ENCODE measurements around the gene PDGFB. TPM values are rescaled to one million over a fixed set of nuclear protein-coding genes. Genes with fewer than 3 reads are reported as not detected.

The PDGFB gene
- total RNA-seq, 4 donors from 2014 or later = 2.7 to 7.5 (median 4.0) TPM

DNA sequence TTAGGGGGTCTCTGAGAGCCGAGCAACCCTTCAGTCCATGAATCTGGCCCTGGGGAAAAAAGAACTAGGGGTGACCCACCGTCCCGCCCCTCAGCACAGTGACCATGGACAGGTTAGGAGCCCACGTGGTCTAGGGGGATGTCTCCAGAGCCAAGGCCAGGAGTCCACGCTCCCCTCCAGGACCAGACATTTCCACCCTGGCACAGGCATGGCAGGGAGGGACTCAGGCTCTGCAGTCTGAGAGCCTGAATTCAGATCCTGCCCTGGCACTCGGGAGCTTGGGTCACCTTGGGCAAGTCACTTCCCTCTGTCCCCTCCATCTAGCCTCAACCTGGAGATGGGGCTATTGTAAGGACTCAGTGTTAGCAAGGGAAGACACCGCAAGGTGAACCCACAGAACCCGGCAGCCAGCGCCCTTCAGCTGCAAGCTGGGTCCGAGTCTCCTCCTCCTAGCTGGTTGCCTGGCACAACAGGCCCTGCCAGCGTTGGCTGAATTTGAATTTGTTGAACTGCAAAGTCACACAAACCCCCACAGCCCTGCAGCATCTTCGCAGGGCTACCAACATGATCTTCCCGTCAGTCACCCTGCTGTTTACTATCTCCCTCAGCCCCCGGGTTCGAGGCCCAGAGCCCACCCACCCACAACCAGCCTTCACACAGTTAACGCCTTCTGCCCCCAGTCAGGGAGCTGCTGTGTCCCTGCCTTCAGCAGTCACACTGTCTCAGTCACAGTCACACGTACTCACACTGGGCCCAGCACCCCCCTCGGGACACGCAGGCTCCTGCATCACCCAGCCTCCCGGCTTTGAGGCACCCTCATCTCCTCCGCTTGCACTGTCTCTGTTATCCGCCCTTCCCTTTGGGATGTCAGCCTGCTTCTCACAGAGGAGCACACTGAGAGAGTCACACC, 603 bp upstream of the PDGFB start:
- peaks cover 14 to 46% (median 37%) of the 10 kb centered on the region in 4 donors for H3K4me1 ChIP-seq
- DNase-seq = no peak
- H3K27me3 ChIP-seq = peaks cover 89% of the 10 kb centered on the region
- H3K9me3 ChIP-seq = no peaks in the 10 kb centered on the region
- TF ChIP-seq POLR2AphosphoS5 (IDR thresholded peaks at IDR 0.05) (no peak), CTCF (IDR thresholded peaks at IDR 0.05) (no peak), POLR2A (IDR thresholded peaks at IDR 0.05) (no peak), EP300 (IDR thresholded peaks at IDR 0.05; ENCODE audit: low read depth) (no peak)
- in situ Hi-C loops (cut with MboI; ENCODE audit: low pct_ligation_motif_present in 1 of 4, low pct_unique_long_range_greater_than_20kb in 1 of 4, low sequenced_read_pairs in 3 of 4) = no loop called here
- intact Hi-C loops (cut with DNase I; ENCODE audit: low total_unique reads) = no loop called here
- H3K36me3 ChIP-seq = no peaks in the 10 kb centered on the region
- peak overlapping the region in 2 of 4 donors; percentile 60 to 75 for H3K27ac ChIP-seq
- H3K4me3 ChIP-seq = peak overlapping the region in 1 of 4 donors; percentile 54
- 42% methylated on average over 21 of the region's 22 CpGs; no CpG with 5 or more reads in 1 of the 2 donors for WGBS, 2 donors (ENCODE audit: low coverage in 1 of 2)

GRCh38 chr22:39244136-39244495, 666 bp downstream of the PDGFB start:
- Histone ChIP-seq H3K9me3 (no peaks in the 10 kb centered on the region), H3K27ac (peak overlapping the region; percentile 60 to 77 (median 68)), H3K4me3 (peak overlapping the region in 3 of 4 donors; percentile 38 to 54 (median 38)), H3K36me3 (no peaks in the 10 kb centered on the region), H3K27me3 (peaks cover 76% of the 10 kb centered on the region), H3K4me1 (peaks cover 22 to 59% (median 49%) of the 10 kb centered on the region in 4 donors)
- DNase-seq = no peak
- TF ChIP-seq EP300 (IDR thresholded peaks at IDR 0.05; ENCODE audit: low read depth) = no peak
- TF ChIP-seq CTCF (IDR thresholded peaks at IDR 0.05) = no peak
- no peak for TF ChIP-seq POLR2A (IDR thresholded peaks at IDR 0.05)
- TF ChIP-seq POLR2AphosphoS5 (IDR thresholded peaks at IDR 0.05) = no peak
- WGBS, 2 donors (ENCODE audit: low coverage in 1 of 2) = 2% methylated on average over 25 of the region's 30 CpGs; no CpG with 5 or more reads in 1 of the 2 donors
- intact Hi-C loops (cut with DNase I; ENCODE audit: low total_unique reads) = no loop called here
- in situ Hi-C loops (cut with MboI; ENCODE audit: low pct_ligation_motif_present in 1 of 4, low pct_unique_long_range_greater_than_20kb in 1 of 4, low sequenced_read_pairs in 3 of 4) = no loop called here

DNA sequence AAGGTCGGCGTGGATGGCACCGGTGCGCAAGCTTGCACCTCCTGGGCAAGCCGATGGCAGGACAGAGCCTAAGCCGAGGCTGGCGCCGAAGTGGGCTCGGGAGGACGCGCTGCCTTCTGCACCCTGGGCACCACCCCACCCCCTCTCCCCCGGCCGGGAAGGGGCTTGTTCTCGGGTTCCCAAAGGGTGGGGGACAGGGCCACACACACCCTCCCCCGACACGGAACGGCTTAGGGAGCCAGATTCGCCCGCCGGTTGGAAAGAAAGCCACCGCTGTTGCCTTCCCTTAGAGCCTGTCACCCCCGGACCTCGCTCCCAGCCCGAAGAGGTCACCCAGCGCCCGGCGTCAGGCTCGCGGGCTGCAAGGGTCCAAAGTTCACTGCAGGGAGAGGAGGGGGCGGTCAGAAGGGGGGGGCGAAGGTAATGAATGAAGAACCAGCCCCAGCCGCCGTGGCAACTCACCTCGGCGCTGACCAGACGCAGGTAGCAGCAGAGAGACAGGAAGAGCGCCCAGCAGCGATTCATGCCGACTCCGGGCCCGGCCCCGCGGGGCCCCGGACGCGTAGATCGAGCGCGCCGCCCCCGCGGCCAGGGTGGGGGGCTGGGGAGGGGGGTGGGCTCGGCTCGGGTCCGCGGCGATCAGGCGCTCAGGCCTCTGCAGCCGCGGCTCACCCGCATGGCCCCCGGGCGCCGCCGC, 1.2 kb downstream of the PDGFB start:
- 2% methylated on average over 44 of the region's 65 CpGs; no CpG with 5 or more reads in 1 of the 2 donors for WGBS, 2 donors (ENCODE audit: low coverage in 1 of 2)
- peak overlapping the region; percentile 60 to 77 (median 68) for H3K27ac ChIP-seq
- H3K36me3 ChIP-seq = no peaks in the 10 kb centered on the region
- no peak for DNase-seq
- intact Hi-C loops (cut with DNase I; ENCODE audit: low total_unique reads) = no loop called here
- TF ChIP-seq CTCF (IDR thresholded peaks at IDR 0.05) = no peak
- no peak for TF ChIP-seq EP300 (IDR thresholded peaks at IDR 0.05; ENCODE audit: low read depth)
- TF ChIP-seq POLR2AphosphoS5 (IDR thresholded peaks at IDR 0.05) = no peak
- no peaks in the 10 kb centered on the region for H3K9me3 ChIP-seq
- peaks cover 22 to 64% (median 49%) of the 10 kb centered on the region in 4 donors for H3K4me1 ChIP-seq
- peak overlapping the region; percentile 20 to 54 (median 38) for H3K4me3 ChIP-seq
- in situ Hi-C loops (cut with MboI; ENCODE audit: low pct_ligation_motif_present in 1 of 4, low pct_unique_long_range_greater_than_20kb in 1 of 4, low sequenced_read_pairs in 3 of 4) = no loop called here
- peaks cover 75% of the 10 kb centered on the region for H3K27me3 ChIP-seq

Measured in transverse colon (tissue), 4 donors.